GM23248 (cell line): Measurements from ENCODE around the gene ATAD1. TPM values are rescaled to one million over a fixed set of nuclear protein-coding genes. Genes with fewer than 3 reads are reported as not detected.
A peak's percentile ranks its signal among the peaks of the same experiment; 100 is the strongest.

Experiments
- DNase-seq: peaks from one replicate; pipeline ENCODE4 v3.0.0-alpha.2; 2015
- H2AFZ ChIP-seq: fragments of 200-600 bp; sonication (generic); 2 replicates; pipeline ENCODE4 v1.6.1; 2016; ENCODE audit warnings: antibody characterized with exemption
- H3F3A ChIP-seq: fragments of 200-600 bp; sonication (generic); 2 replicates; pipeline ENCODE4 v1.6.1; 2016; ENCODE audit warnings: mild to moderate bottlenecking, antibody characterized with exemption, mixed run types; ENCODE audit not compliant: insufficient read depth
- H3K27ac ChIP-seq: fragments of 200-600 bp; sonication (generic); 2 replicates; pipeline ENCODE4 v1.5.1; 2016; ENCODE audit warnings: mild to moderate bottlenecking
- H3K27me3 ChIP-seq: fragments of 200-600 bp; sonication (generic); replicated peaks from 2 replicates; pipeline ENCODE4 v1.6.1; 2016; ENCODE audit warnings: mild to moderate bottlenecking; ENCODE audit not compliant: insufficient read depth
- H3K36me3 ChIP-seq: fragments of 200-600 bp; sonication (generic); 2 replicates; pipeline ENCODE4 v1.6.1; 2016; ENCODE audit warnings: low read depth, mild to moderate bottlenecking
- H3K4me1 ChIP-seq: fragments of 200-600 bp; sonication (generic); 2 replicates; pipeline ENCODE4 v1.6.1; 2016; ENCODE audit warnings: mild to moderate bottlenecking; ENCODE audit not compliant: insufficient read depth
- H3K4me2 ChIP-seq: fragments of 200-600 bp; sonication (generic); one replicate; pipeline ENCODE4 v1.6.1; 2016; ENCODE audit warnings: mild to moderate bottlenecking; ENCODE audit not compliant: unreplicated experiment
- H3K4me3 ChIP-seq: fragments of 200-600 bp; sonication (generic); 2 replicates; pipeline ENCODE4 v1.5.1; 2016; ENCODE audit warnings: mild to moderate bottlenecking
- H3K79me2 ChIP-seq: fragments of 200-600 bp; sonication (generic); 2 replicates; pipeline ENCODE4 v1.6.1; 2016; ENCODE audit warnings: mild to moderate bottlenecking; ENCODE audit not compliant: insufficient read depth
- H3K9ac ChIP-seq: fragments of 200-600 bp; sonication (generic); 2 replicates; pipeline ENCODE4 v1.6.1; 2016; ENCODE audit warnings: mild to moderate bottlenecking
- H3K9me2 ChIP-seq: fragments of 200-600 bp; sonication (generic); 2 replicates; pipeline ENCODE4 v1.6.1; 2016; ENCODE audit warnings: mixed run types, mild to moderate bottlenecking, moderate library complexity; ENCODE audit not compliant: insufficient read depth
- H3K9me3 ChIP-seq: fragments of 200-600 bp; sonication (generic); one replicate; pipeline ENCODE4 v1.6.1; 2017; ENCODE audit warnings: low read depth
- H4K20me1 ChIP-seq: fragments of 200-600 bp; sonication (generic); 2 replicates; pipeline ENCODE4 v1.6.0; 2016; ENCODE audit not compliant: insufficient read depth
- EZH2 ChIP-seq: fragments of 200-600 bp; sonication (generic); IDR thresholded peaks from 2 replicates; pipeline ENCODE4 v1.6.1; 2018; ENCODE audit warnings: antibody characterized with exemption, mild to moderate bottlenecking; ENCODE audit not compliant: insufficient read depth, poor library complexity, severe bottlenecking
- EZH2phosphoT487 ChIP-seq: fragments of 200-600 bp; sonication (generic); IDR thresholded peaks from 2 replicates; pipeline ENCODE4 v1.6.1; 2018; ENCODE audit warnings: antibody characterized with exemption, moderate library complexity, mild to moderate bottlenecking, low read depth; ENCODE audit not compliant: insufficient read depth
- WGBS, 2 experiments: methylation state at CpG; one replicate each; pipeline ENCODE4 v1.1.6; 2015 to 2017; ENCODE audit warnings: low lambda C conversion rate in 2 of 2, low coverage in 1 of 2; ENCODE audit errors: missing lambda C conversion rate in 2 of 2; 5-methylcytosine and 5-hydroxymethylcytosine counted together
- in situ Hi-C: fragments of 300-500 bp; cut with MboI; formaldehyde crosslinking; loops from 2 replicates; pipeline ENCODE4 v1.15.0; 2020
- polyA plus RNA-seq: library from polyadenylated mRNA; unstranded; fragments of >200 nt; fragmentation: Nextera tagmentation; extraction: Ambion mirVana; gene quantifications from 2 replicates; pipeline ENCODE4 v1.2.1, GENCODE V29; 2016
- total RNA-seq: library from RNA; depleted of rRNA; stranded (reverse); fragments of >200 nt; shearing (Covaris generic); gene quantifications from 2 replicates; pipeline ENCODE4 v1.2.3, GENCODE V29; 2014

The ATAD1 gene
- total and polyA plus RNA-seq, 2 experiments from 2014 or later = 52.4 to 66.8 TPM

DNA sequence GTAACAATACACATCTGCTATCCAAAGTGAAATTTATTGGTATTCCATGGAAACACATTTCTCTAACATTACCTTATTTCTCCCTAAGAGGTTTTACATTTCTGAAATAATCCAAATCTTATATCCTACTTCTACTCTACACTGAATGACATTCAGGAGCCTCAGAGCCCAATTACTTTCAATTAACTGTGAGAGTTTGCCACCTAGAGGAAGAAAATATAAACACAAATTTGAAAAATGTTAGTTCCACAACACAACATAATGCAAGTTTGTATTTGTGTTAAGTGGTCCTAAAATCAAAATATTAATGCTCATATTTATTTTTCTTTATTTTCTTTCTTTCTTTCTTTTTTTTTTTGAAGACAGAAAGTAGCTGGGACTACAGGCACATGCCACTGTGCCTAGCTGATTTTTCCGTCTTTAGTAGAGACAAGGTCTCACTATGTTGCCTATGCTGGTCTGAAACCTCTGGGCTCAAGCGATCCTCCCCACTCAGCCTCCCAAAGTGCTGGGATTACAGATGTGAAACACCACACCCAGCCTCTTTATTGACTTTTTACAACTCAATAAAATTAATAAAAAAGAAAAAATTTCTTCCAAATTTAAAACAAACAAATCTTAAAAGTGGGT is 46.0 kb downstream of the ATAD1 start:
- no peak overlapping the region for H3K9ac ChIP-seq
- H3K4me2 ChIP-seq = no peak overlapping the region
- no peaks in the 10 kb centered on the region for H3K27me3 ChIP-seq
- H2AFZ ChIP-seq = no peak overlapping the region
- no peaks in the 10 kb centered on the region for H3K9me2 ChIP-seq
- H3K4me3 ChIP-seq = no peak overlapping the region
- no peaks in the 10 kb centered on the region for H3K79me2 ChIP-seq
- peaks cover 16% of the 10 kb centered on the region for H3F3A ChIP-seq
- peaks cover 18% of the 10 kb centered on the region for H3K4me1 ChIP-seq
- H3K27ac ChIP-seq = no peak overlapping the region
- no peaks in the 10 kb centered on the region for H4K20me1 ChIP-seq
- WGBS, 2 experiments = 98 to 100% methylated on average over 2 of the region's 2 CpGs
- H3K36me3 ChIP-seq = peaks cover 17% of the 10 kb centered on the region; the same call in 1 of the 2 replicates
- DNase-seq = peak; percentile 63
- H3K9me3 ChIP-seq = no peaks in the 10 kb centered on the region
- TF ChIP-seq EZH2phosphoT487 (no peak), EZH2 (no peak)
- in situ Hi-C loops = no loop called here

DNA sequence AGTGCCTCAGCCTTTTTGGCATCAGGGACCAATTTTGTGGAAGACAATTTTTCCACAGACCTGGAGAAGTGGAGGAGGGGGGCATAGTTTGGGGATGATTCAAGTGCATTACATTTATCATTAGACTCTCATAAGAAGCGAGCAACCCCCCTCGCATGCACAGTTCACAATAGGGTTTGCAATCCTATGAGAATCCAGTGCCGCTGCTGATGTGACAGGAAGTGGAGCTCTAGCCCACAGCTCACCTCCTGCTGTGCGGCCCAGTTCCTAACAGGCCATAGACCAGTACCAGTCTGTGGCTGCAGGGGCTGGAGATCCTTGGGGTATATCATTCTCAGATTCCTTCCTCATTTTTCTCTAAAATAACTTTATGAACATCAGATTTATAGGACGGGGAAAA is 50.8 kb downstream of the ATAD1 start:
- DNase-seq = peak; percentile 30
- H3F3A ChIP-seq = peaks cover 2% of the 10 kb centered on the region; the same call in 1 of the 2 replicates
- in situ Hi-C loops = no loop called here
- H3K27ac ChIP-seq = no peak overlapping the region
- no peak overlapping the region for H3K4me3 ChIP-seq
- no peak overlapping the region for H3K9ac ChIP-seq
- H2AFZ ChIP-seq = no peak overlapping the region
- H3K27me3 ChIP-seq = no peaks in the 10 kb centered on the region
- H3K4me1 ChIP-seq = peaks cover 7% of the 10 kb centered on the region
- no peak overlapping the region for H3K4me2 ChIP-seq
- WGBS, 2 experiments = 73 to 76% methylated on average over 5 of the region's 5 CpGs
- H4K20me1 ChIP-seq = no peaks in the 10 kb centered on the region
- H3K79me2 ChIP-seq = no peaks in the 10 kb centered on the region
- peaks cover 24% of the 10 kb centered on the region; the same call in 1 of the 2 replicates for H3K36me3 ChIP-seq
- no peaks in the 10 kb centered on the region for H3K9me2 ChIP-seq
- TF ChIP-seq EZH2phosphoT487 (no peak), EZH2 (no peak)
- no peaks in the 10 kb centered on the region for H3K9me3 ChIP-seq

DNA sequence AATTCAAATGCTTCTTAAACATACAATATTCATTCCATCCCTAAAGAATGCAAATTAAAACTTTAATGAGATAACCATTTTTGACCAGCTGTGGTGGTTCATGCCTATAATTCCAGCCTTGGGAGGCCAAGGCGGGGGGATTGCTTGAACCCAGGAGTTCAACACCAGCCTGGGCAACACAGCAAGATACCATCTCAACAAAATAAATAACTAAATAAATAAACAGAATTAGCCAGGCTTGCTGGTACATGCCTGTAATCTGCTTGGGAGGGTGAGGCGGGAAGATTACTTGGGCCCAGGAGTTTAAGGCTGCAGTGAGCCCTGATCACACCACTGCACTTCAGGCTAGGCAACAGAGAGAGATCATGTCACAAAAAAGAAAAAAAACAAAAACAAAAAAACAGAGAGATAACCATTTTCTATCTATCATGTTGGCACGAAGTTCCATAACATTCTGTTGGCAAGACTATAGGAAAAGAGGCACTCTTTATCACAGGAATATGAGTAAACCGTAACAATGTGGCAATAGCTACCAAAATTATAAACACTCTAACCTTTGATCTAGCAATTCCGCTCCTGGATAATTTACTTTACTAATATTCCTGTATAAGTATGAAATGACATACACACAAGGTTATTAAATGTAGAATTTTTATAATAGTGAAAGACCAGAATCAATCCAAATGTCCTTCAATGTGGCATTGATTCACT is 52.2 kb downstream of the ATAD1 start:
- no peak overlapping the region for H3K27ac ChIP-seq
- H2AFZ ChIP-seq = no peak overlapping the region
- WGBS, 2 experiments = 78% methylated on average over 5 of the region's 5 CpGs
- H4K20me1 ChIP-seq = no peaks in the 10 kb centered on the region
- TF ChIP-seq EZH2 = no peak
- TF ChIP-seq EZH2phosphoT487 = no peak
- in situ Hi-C loops = no loop called here
- H3K9me2 ChIP-seq = no peaks in the 10 kb centered on the region
- no peak overlapping the region for H3K4me3 ChIP-seq
- H3K9me3 ChIP-seq = no peaks in the 10 kb centered on the region
- no peak for DNase-seq
- peaks cover 11% of the 10 kb centered on the region for H3F3A ChIP-seq
- no peaks in the 10 kb centered on the region for H3K79me2 ChIP-seq
- no peak overlapping the region for H3K4me2 ChIP-seq
- H3K27me3 ChIP-seq = no peaks in the 10 kb centered on the region
- no peak overlapping the region for H3K9ac ChIP-seq
- peaks cover 14% of the 10 kb centered on the region for H3K4me1 ChIP-seq
- H3K36me3 ChIP-seq = peaks cover 23% of the 10 kb centered on the region; the same call in 1 of the 2 replicates

DNA sequence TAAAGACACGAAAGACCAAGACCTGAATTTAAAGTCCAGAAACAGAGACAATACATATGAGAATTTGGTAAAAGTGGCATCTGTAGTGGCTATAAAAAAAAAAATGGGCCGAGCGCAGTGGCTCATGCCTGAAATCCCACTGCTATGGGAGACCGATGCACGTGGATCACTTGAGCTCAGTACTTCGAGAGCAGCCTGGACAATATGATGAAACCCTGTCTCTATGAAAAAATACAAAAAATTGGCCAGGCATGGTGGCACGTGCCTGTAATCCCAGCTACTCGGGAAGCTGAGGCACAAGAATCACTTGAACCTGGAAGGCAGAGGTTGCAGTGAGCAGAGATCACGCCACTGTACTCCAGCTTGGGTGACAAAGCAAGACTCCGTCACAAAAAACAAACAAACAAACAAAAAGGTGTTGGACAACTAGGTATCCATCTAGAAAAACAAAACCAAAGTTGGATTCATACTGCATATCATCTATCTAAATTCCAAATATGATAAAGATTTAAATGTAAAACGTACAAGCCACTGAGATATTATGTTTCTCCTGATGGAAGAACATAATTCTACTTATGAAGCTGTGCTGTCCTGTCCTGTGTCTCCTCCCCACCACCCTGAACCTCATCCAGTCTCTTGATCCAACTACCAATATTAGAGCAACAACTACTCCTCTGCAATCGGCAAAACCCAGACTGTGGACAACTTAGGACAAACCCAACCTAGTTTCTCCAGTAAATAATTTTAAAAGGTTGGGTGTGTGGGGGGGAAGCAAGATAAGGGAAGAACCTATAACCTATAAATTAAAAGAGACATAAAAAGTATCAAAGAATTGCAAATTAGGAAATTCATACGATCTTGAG is 53.7 kb downstream of the ATAD1 start:
- WGBS, 2 experiments = 86 to 88% methylated on average over 13 of the region's 13 CpGs
- Histone ChIP-seq H3K9ac (no peak overlapping the region), H3K4me2 (no peak overlapping the region), H3K27me3 (no peaks in the 10 kb centered on the region), H3K4me3 (no peak overlapping the region), H3K79me2 (no peaks in the 10 kb centered on the region), H2AFZ (no peak overlapping the region), H4K20me1 (no peaks in the 10 kb centered on the region), H3K4me1 (peaks cover 11% of the 10 kb centered on the region), H3K9me2 (no peaks in the 10 kb centered on the region), H3K36me3 (peaks cover 21% of the 10 kb centered on the region; the same call in 1 of the 2 replicates), H3F3A (peaks cover 14% of the 10 kb centered on the region), H3K9me3 (no peaks in the 10 kb centered on the region), H3K27ac (no peak overlapping the region)
- TF ChIP-seq EZH2phosphoT487 (no peak), EZH2 (no peak)
- in situ Hi-C loops = no loop called here
- DNase-seq = no peak
